ENCODE results near the gene ATP10B. TPM values are rescaled to one million over a fixed set of nuclear protein-coding genes. Genes with fewer than 3 reads are reported as not detected.
"Not testable (repeated sequence)": the region's sequence is repeated elsewhere in the genome, so short reads cannot be mapped to it uniquely, and the experiment has no call there.

ATP10B gene
- total RNA-seq, result 0.10 TPM

GRCh38 chr5:160852049-160852448, at the start of gene ATP10B:
TSS of gene ATP10B (minus strand) at chr5:160852211. CDS start at chr5:160688074, 164,137 bp downstream.
- no peak for ATAC-seq
- DNase-seq (ENCODE audit: low spot score), result no peak

- no peak for ATAC-seq
- DNase-seq (ENCODE audit: low spot score), result no peak
Measured at GRCh38 chr5:160901656-160902055, 49.6 kb upstream of the ATP10B start.

- DNase-seq (ENCODE audit: low spot score) (no peak), ATAC-seq (no peak)
Measured at GRCh38 chr5:160899735-160900134, 47.7 kb upstream of the ATP10B start.

GRCh38 chr5:160893180-160893964, 41.4 kb upstream of the ATP10B start:
- ATAC-seq; DNase-seq (ENCODE audit: low spot score): not testable (repeated sequence)

- DNase-seq (ENCODE audit: low spot score), result no peak
Measured at GRCh38 chr5:160887780-160888179, 35.8 kb upstream of the ATP10B start.

GRCh38 chr5:160873560-160874200, 21.7 kb upstream of the ATP10B start:
- ATAC-seq; DNase-seq (ENCODE audit: low spot score): not testable (repeated sequence)

More at GRCh38 chr5:160887780-160888179, 35.8 kb upstream of the ATP10B start:
- ATAC-seq, result no peak

GRCh38 chr5:160869989-160870521, 18.0 kb upstream of the ATP10B start:
- DNase-seq (ENCODE audit: low spot score), result no peak
- no peak for ATAC-seq

GRCh38 chr5:160867976-160868375, 16.0 kb upstream of the ATP10B start:
- DNase-seq (ENCODE audit: low spot score) (no peak), ATAC-seq (no peak)

GRCh38 chr5:160851451-160851850, 560 bp downstream of the ATP10B start:
- DNase-seq (ENCODE audit: low spot score), result no peak
- ATAC-seq, result no peak

- DNase-seq (ENCODE audit: low spot score) (no peak), ATAC-seq (no peak)
Measured at GRCh38 chr5:160850421-160850820, 1.6 kb downstream of the ATP10B start.

- no peak for ATAC-seq
- no peak for DNase-seq (ENCODE audit: low spot score)
Measured at GRCh38 chr5:160847526-160848085, 4.4 kb downstream of the ATP10B start.

- no peak for ATAC-seq
- no peak for DNase-seq (ENCODE audit: low spot score)
Measured at GRCh38 chr5:160846642-160847041, 5.4 kb downstream of the ATP10B start.

- ATAC-seq (no peak), DNase-seq (ENCODE audit: low spot score) (no peak)
Measured at GRCh38 chr5:160844177-160844576, 7.8 kb downstream of the ATP10B start.

- no peak for ATAC-seq
- DNase-seq (ENCODE audit: low spot score), result no peak
Measured at GRCh38 chr5:160843240-160843639, 8.8 kb downstream of the ATP10B start.

GRCh38 chr5:160837749-160838593, 14.0 kb downstream of the ATP10B start:
- DNase-seq (ENCODE audit: low spot score) (no peak), ATAC-seq (no peak)

- DNase-seq (ENCODE audit: low spot score) (no peak), ATAC-seq (no peak)
Measured at GRCh38 chr5:160837211-160837610, 14.8 kb downstream of the ATP10B start.

- no peak for DNase-seq (ENCODE audit: low spot score)
- ATAC-seq, result no peak
Measured at GRCh38 chr5:160835818-160836528, 16.0 kb downstream of the ATP10B start.

GRCh38 chr5:160835376-160835775, 16.6 kb downstream of the ATP10B start:
- ATAC-seq, result no peak
- DNase-seq (ENCODE audit: low spot score), result no peak

- no peak for ATAC-seq
- no peak for DNase-seq (ENCODE audit: low spot score)
Measured at GRCh38 chr5:160833806-160834205, 18.2 kb downstream of the ATP10B start.

- DNase-seq (ENCODE audit: low spot score) (no peak), ATAC-seq (no peak)
Measured at GRCh38 chr5:160831801-160832200, 20.2 kb downstream of the ATP10B start.

Data from left lobe of liver (tissue), 2 donors.